Measurements from ENCODE around the gene TMEM134. TPM values are rescaled to one million over a fixed set of nuclear protein-coding genes. Genes with fewer than 3 reads are reported as not detected.

The TMEM134 gene
- total and polyA plus RNA-seq, 8 donors = 45.1 to 93.4 (median 61.5) TPM

DNA sequence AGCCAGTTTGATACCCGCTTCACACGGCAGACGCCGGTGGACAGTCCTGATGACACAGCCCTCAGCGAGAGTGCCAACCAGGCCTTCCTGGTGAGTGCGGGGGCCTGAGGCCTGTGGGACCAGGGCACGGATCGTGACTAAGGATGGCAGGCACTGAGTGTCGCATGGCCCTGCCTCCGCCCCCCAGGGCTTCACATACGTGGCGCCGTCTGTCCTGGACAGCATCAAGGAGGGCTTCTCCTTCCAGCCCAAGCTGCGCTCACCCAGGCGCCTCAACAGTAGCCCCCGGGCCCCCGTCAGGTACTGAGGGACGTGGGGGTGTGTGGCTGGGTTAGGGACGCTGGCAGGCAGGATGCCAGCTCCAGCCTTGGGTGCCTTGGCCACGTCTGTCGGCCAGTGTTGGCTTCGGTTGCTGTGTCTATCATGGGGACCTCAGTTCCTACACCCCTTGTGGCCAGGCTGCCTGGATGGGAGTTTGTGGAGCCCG, 34.6 kb downstream of the TMEM134 start:
- TF ChIP-seq, protein P1, sequence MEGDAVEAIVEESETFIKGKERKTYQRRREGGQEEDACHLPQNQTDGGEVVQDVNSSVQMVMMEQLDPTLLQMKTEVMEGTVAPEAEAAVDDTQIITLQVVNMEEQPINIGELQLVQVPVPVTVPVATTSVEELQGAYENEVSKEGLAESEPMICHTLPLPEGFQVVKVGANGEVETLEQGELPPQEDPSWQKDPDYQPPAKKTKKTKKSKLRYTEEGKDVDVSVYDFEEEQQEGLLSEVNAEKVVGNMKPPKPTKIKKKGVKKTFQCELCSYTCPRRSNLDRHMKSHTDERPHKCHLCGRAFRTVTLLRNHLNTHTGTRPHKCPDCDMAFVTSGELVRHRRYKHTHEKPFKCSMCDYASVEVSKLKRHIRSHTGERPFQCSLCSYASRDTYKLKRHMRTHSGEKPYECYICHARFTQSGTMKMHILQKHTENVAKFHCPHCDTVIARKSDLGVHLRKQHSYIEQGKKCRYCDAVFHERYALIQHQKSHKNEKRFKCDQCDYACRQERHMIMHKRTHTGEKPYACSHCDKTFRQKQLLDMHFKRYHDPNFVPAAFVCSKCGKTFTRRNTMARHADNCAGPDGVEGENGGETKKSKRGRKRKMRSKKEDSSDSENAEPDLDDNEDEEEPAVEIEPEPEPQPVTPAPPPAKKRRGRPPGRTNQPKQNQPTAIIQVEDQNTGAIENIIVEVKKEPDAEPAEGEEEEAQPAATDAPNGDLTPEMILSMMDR (IDR thresholded peaks at IDR 0.05) = no peak
- WGBS, 2 donors = 82 to 83% methylated on average over 22 to 23 of the region's 23 CpGs
- intact Hi-C loops (cut with DNase I) = loop anchor here in 1 of 3 donors (10.0 kb wide), 1 partner anchor 60 kb away; no protein-coding TSS in a partner anchor
- no peaks in the 10 kb centered on the region for H3K27me3 ChIP-seq
- no peaks in the 10 kb centered on the region for H3K9me3 ChIP-seq
- ATAC-seq (no peak), FAIRE-seq (no peak), DNase-seq (peak in 1 of 6 donors; percentile 82)
- H3K4me3 ChIP-seq = no peak overlapping the region
- no peak overlapping the region for H3K27ac ChIP-seq
- peaks cover 0 to 16% (median 14%) of the 10 kb centered on the region in 3 donors for H3K36me3 ChIP-seq
- H3K4me1 ChIP-seq = peaks cover 1 to 3% (median 2%) of the 10 kb centered on the region in 3 donors

- no peaks in the 10 kb centered on the region for H3K9me3 ChIP-seq
- H3K27ac ChIP-seq = no peak overlapping the region
- WGBS, 2 donors = 88 to 90% methylated on average over 17 to 22 of the region's 22 CpGs
- H3K4me3 ChIP-seq = no peak overlapping the region
- ATAC-seq (no peak), FAIRE-seq (no peak), DNase-seq (peak in 1 of 6 donors; percentile 56)
- peaks cover 0 to 16% (median 14%) of the 10 kb centered on the region in 3 donors for H3K36me3 ChIP-seq
- intact Hi-C loops (cut with DNase I) = loop anchor here in 1 of 3 donors (10.0 kb wide), 1 partner anchor 61 kb away; no protein-coding TSS in a partner anchor
- H3K4me1 ChIP-seq = peaks cover 4 to 9% (median 7%) of the 10 kb centered on the region in 3 donors
- no peaks in the 10 kb centered on the region for H3K27me3 ChIP-seq
- TF ChIP-seq, protein P1 (IDR thresholded peaks at IDR 0.05) = no peak
These were observed 35.3 kb downstream of the TMEM134 start for GRCh38 chr11:67433536-67434394.

DNA sequence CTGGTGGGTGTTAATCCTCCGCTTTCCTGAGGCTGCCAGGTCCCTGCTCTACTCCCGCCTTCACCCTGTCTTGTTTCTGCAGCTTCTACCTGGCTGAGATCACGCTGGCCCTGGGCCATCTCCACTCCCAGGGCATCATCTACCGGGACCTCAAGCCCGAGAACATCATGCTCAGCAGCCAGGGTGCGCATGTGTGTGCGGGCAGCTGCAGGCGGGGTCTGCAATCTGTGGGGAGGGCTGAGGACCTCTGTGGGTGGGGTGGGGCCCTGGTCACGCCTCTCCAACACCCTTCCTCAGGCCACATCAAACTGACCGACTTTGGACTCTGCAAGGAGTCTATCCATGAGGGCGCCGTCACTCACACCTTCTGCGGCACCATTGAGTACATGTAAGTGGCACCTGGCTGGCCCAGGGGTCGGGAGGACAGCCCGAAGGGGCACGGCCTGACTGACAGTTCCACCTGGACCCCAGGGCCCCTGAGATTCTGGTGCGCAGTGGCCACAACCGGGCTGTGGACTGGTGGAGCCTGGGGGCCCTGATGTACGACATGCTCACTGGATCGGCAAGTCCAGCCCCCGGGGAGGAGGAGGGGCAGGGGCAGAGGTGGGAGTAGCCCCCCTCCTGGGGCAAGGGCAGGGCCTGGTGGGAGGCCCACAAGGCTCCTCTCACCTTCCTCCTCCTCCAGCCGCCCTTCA, 36.2 kb downstream of the TMEM134 start:
- DNase-seq (no peak), ATAC-seq (no peak), FAIRE-seq (no peak)
- Histone ChIP-seq H3K4me3 (no peak overlapping the region), H3K27ac (no peak overlapping the region), H3K27me3 (no peaks in the 10 kb centered on the region), H3K9me3 (no peaks in the 10 kb centered on the region), H3K4me1 (peaks cover 4 to 9% (median 7%) of the 10 kb centered on the region in 3 donors), H3K36me3 (peaks cover 0 to 16% (median 14%) of the 10 kb centered on the region in 3 donors)
- intact Hi-C loops (cut with DNase I) = loop anchor here in 1 of 3 donors (10.0 kb wide), 1 partner anchor 62 kb away; no protein-coding TSS in a partner anchor
- 91 to 93% methylated on average over 22 of the region's 22 CpGs for WGBS, 2 donors
- TF ChIP-seq, protein P1 (IDR thresholded peaks at IDR 0.05) = no peak

DNA sequence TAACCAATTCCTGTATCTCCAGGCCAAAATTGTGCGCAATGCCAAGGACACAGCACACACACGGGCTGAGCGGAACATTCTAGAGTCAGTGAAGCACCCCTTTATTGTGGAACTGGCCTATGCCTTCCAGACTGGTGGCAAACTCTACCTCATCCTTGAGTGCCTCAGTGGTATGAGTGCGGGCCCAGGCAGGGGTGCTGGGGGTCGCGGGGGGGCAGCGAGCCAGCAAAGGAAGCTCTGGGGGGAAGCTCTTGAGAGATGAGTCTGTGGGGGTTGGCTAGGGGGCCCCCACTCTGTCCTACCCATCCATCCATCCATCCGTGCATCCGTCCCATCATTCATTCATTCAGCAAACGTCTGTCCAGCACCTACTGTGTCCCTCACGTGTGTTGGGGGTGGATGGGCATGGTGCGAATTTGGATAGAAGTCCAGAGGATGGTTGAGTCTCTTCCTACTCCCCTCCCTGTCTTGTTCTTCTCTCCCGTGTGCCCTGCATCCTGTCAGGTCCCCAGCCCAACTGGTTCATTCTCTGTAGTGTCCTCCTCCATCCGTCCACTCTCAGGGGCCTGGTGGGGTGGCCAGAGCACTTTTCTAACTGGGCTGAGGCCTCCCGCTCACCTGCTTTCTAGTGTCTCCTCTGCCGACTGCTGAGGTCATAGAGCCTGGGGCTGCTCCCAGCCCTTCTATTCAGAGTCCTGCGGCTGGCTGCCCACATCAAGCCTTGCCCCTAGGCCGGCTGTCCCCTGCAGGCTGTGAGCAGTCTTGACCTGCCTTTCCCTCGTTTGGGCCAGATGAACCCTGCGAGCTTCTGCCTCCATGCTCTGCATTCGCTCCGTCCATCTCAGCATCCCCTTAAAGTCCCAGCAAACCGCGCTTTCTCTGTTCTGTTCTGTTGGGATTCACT, 37.5 kb downstream of the TMEM134 start:
- Histone ChIP-seq H3K9me3 (no peaks in the 10 kb centered on the region), H3K36me3 (peaks cover 0 to 16% (median 14%) of the 10 kb centered on the region in 3 donors), H3K27me3 (no peaks in the 10 kb centered on the region), H3K4me1 (peaks cover 4 to 14% (median 12%) of the 10 kb centered on the region in 3 donors), H3K4me3 (no peak overlapping the region), H3K27ac (no peak overlapping the region)
- 87 to 93% methylated on average over 24 of the region's 24 CpGs for WGBS, 2 donors
- intact Hi-C loops (cut with DNase I) = loop anchor here in 1 of 3 donors (10.0 kb wide), 1 partner anchor 63 kb away; no protein-coding TSS in a partner anchor
- no peak for ATAC-seq
- TF ChIP-seq, protein P1 (IDR thresholded peaks at IDR 0.05) = no peak
- peak in 1 of 6 donors; percentile 51 for DNase-seq
- FAIRE-seq = no peak

All from pancreas (tissue), 10 donors.